Coronary artery (tissue), 2 donors: ENCODE data around the gene GRIN3A.

Source experiments
- DNase-seq: peaks from one replicate; pipeline ENCODE4 v3.0.0-alpha.2; 2017; ENCODE audit warnings: low spot score
- H3K27ac ChIP-seq, 2 donors: fragments of 200-600 bp; sonication (generic); one replicate each; pipeline ENCODE4 v1.5.1; 2016 to 2019
- H3K4me3 ChIP-seq: fragments of 200-600 bp; sonication (generic); 2 replicates; pipeline ENCODE4 v1.5.1; 2016; ENCODE audit warnings: mild to moderate bottlenecking, moderate library complexity
- TF ChIP-seq, protein P1 (sequence below): fragments of 200-600 bp; sonication (generic); IDR thresholded peaks from one replicate; pipeline ENCODE4 v1.5.1; 2019; ENCODE audit warnings: antibody characterized with exemption

The GRIN3A gene

DNA sequence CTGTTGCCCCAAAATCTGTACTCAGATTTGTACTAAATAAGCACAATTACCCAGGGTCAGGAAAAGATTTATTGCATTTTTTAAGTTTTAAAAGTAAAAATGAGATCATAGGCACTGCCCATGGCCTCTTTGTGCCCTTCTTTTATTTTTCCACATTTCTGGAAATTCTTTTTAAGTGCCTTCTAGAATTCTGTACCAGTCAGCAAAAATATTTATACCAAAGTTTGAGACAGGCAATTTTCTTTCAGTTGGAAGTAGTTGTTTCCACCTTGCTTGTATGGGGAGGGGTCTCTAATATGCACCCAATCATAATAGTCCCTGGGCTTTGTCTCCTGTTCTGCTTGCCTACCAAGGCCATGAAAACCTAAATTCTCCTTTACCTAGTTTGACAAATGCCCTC lies 210.4 kb downstream of the GRIN3A start:
- H3K27ac ChIP-seq = no peak overlapping the region

DNA sequence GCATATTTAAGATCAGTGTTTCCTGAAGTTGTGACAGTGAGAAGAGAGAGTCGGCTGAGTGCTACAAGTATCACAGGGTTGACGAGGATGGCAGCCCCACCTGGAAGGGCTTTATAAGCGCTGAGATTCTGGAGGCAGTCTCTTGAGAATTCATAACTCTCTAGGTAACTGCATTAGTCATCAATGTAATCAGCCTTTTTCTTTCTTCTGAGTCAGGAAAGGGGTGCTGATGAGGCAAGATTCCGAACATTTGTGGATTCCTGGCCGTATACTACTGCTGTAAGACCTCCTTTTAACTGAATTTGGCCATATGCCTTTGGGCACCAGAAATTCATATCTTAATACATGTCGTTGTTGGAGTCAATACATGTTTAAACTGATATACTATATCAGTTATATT lies 211.4 kb downstream of the GRIN3A start:
- no peak overlapping the region for H3K4me3 ChIP-seq
- no peak overlapping the region for H3K27ac ChIP-seq
- TF ChIP-seq, protein P1, sequence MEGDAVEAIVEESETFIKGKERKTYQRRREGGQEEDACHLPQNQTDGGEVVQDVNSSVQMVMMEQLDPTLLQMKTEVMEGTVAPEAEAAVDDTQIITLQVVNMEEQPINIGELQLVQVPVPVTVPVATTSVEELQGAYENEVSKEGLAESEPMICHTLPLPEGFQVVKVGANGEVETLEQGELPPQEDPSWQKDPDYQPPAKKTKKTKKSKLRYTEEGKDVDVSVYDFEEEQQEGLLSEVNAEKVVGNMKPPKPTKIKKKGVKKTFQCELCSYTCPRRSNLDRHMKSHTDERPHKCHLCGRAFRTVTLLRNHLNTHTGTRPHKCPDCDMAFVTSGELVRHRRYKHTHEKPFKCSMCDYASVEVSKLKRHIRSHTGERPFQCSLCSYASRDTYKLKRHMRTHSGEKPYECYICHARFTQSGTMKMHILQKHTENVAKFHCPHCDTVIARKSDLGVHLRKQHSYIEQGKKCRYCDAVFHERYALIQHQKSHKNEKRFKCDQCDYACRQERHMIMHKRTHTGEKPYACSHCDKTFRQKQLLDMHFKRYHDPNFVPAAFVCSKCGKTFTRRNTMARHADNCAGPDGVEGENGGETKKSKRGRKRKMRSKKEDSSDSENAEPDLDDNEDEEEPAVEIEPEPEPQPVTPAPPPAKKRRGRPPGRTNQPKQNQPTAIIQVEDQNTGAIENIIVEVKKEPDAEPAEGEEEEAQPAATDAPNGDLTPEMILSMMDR = no peak
- DNase-seq = no peak

More for the DNA sequence above, 210.4 kb downstream of the GRIN3A start:
- no peak for DNase-seq
- TF ChIP-seq, protein P1 = no peak
- H3K4me3 ChIP-seq = no peak overlapping the region

DNA sequence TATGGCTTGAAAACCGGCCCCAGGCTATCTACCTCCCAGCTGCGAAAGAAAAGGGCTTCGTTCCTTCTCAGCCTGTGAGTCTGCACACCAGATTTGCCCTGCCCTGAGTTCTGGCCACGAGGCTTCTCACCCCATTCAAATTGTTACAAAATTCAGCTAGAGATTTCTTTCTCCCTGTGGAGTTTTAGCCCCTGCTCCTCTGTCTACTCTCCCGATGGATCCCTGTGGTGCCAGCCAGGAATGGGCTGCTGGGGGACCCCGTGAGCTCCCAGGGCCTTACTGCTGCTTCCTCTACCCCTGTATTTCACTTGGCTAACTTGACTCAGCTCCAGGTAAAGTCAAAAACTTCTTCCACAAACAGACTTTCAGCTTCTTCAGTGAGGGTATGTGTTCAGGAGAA lies 214.1 kb downstream of the GRIN3A start:
- no peak for DNase-seq
- Histone ChIP-seq H3K27ac (no peak overlapping the region), H3K4me3 (no peak overlapping the region)
- TF ChIP-seq, protein P1 = no peak
